Fibroblast of skin of back (primary cell): ENCODE data around the gene TMEM43. TPM values are rescaled to one million over a fixed set of nuclear protein-coding genes. Genes with fewer than 3 reads are reported as not detected.
"Not testable (repeated sequence)": the region's sequence is repeated elsewhere in the genome, so short reads cannot be mapped to it uniquely, and the experiment has no call there.

ENCODE experiments used
- DNase-seq: peaks from one replicate; pipeline ENCODE4 v3.0.0-alpha.2; 2013
- polyA plus RNA-seq, 2 experiments: library from polyadenylated mRNA; unstranded; fragments of 120-200 nt; gene quantifications; one replicate each; pipeline ENCODE4 v1.2.1, GENCODE V29; 2013; ENCODE audit not compliant: insufficient read length in 2 of 2

Gene TMEM43, protein sequence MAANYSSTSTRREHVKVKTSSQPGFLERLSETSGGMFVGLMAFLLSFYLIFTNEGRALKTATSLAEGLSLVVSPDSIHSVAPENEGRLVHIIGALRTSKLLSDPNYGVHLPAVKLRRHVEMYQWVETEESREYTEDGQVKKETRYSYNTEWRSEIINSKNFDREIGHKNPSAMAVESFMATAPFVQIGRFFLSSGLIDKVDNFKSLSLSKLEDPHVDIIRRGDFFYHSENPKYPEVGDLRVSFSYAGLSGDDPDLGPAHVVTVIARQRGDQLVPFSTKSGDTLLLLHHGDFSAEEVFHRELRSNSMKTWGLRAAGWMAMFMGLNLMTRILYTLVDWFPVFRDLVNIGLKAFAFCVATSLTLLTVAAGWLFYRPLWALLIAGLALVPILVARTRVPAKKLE
- 105 TPM for polyA plus RNA-seq (2013, experiment 1 of 2; ENCODE audit: insufficient read length)
- polyA plus RNA-seq (2013, experiment 2 of 2; ENCODE audit: insufficient read length) = 89.0 TPM

DNA sequence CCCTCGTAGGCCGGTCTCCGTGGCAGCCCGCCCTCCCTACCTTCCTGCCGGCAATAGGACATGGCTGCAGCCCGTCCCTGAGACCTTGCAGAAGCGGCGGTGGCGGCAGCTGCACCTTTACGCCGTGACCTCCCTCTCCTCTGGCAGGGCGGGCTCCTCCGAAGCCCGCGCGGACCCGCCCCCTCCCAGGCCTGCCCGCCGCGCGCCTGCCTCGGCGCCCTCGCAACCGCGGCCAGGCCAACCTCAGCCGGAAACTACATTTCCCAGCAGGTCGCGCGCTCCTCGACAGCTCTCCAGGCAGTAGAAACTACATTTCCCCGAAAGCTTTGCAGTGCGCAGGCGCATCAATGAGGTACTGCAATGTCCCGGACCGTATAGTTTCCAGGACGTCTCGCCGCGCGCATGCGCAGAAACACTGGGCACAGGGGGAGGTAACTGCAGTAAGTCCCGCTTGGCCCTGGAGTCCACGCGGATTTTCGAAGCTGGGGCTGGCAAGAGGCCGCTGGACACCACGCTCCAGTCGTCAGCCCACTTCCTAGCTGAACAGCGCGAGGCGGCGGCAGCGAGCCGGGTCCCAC is at the start of gene TMEM43, which contains the start of gene CHCHD4:
Gene TMEM43 (plus strand): TSS at position 438 of the 578 bp plus-strand sequence. CDS start 142 bp downstream, outside the sequence.
Gene CHCHD4 (minus strand): TSS at position 256 of the 578 bp plus-strand sequence. CDS start 194 bp downstream, at position 62.
- DNase-seq = peak; percentile 99

DNA sequence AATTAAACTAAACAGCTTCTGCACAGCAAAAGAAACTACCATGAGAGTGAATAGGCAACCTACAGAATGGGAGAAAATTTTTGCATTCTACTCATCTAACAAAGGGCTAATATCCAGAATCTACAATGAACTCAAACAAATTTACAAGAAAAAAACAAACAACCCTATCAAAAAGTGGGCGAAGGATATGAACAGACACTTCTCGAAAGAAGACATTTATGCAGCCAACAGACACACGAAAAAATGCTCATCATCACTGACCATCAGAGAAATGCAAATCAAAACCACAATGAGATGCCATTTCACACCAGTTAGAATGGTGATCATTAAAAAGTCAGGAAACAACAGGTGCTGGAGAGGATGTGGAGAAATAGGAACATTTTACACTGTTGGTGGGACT is 49.6 kb upstream of the TMEM43 start:
- not testable (repeated sequence) for DNase-seq

DNA sequence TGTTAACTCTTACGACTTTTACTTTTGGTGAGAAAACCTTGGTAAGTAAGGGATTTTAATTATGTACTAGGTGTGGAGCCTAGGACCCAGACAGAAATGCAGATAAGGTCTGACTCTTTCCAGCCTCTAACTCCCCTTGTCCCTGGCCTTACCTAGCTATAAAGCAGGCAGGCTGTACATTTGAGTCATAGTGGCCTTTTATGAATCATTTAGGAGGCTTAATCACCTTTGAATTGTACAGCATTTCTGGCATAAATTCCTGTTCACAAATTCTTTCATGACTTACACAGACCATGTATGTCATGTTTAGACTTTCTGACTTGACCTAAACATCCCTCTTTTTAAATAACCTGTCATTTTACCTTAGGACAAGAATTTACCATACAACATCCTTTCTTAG is 47.5 kb upstream of the TMEM43 start:
- no peak for DNase-seq

DNA sequence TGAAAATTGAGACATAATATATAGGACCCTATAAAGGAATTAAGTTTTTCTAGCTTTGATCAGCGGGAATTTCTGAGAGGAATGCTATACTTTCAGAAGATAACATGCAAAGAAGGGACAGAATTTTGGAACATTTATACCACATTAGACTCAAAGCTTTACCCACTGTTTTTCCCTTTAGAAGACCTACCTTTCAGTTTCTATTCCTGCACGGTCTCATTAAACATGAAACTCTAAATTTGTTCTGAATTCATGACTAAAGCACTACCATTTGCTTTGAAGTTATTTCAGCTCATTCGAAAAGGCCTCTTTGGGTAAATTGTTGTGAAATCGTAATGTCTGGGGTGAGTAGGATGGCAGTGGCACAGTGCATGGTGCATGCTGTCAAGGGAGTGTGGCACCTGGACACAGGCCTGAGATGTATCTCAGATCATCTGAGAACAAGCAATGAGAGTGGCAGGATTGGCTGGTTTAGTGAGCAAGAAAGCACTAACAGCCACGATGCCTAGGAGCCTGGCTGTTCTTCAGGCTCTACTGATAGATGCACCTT is 42.7 kb upstream of the TMEM43 start:
- no peak for DNase-seq

DNA sequence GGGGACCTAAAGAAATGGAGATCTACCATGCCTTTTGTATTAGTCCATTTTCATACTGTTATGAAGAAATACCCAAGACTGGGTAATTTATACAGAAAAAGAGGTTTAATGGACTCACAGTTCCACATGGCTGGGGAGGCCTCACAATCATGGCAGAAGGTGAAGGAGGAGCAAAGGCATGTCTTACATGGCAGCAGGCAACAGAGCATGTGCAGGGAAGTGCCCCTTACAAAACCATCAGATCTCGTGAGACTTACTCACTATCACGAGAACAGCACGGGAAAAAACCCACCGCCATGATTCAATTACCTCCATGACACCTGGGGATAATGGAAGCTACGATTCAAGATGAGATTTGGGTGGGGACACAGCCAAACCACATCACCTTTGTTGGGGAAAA is 37.4 kb upstream of the TMEM43 start:
- DNase-seq = not testable (repeated sequence)

DNA sequence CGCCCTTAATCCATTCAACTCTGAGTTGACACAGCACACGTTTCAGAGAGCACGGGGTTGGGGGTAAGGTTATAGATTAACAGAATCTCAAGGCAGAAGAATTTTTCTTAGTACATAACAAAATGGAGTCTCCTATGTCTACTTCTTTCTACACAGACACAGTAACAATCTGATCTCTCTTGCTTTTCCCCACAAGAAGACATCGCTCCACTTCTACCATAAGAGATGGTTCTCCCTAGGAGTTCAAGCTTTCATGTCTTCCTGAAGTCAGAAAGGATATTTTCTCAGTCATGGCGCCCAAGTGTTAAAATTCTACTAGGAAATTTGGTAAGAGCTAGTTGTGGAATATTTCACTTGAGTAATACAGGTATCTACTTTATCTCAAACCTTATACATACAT is 32.9 kb upstream of the TMEM43 start:
- not testable (repeated sequence) for DNase-seq

DNA sequence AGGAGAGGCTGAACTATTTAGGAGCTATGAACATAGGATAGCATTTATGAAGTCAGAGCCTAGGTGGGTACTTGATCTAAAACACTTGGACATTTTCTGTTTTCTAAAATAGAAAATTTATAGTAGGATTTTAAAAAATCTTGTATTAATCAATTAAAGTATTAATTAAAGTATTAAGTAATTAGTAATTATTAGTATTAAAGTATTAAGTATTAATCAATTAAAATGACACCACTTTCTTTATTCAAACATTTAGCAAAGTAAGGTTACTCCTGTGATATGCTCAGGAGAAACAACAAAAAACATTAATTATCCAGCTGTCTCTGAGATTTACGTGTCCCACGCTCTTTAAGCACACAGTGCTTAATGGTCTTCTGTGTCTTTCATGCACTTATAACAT is 32.4 kb upstream of the TMEM43 start:
- no peak for DNase-seq

DNA sequence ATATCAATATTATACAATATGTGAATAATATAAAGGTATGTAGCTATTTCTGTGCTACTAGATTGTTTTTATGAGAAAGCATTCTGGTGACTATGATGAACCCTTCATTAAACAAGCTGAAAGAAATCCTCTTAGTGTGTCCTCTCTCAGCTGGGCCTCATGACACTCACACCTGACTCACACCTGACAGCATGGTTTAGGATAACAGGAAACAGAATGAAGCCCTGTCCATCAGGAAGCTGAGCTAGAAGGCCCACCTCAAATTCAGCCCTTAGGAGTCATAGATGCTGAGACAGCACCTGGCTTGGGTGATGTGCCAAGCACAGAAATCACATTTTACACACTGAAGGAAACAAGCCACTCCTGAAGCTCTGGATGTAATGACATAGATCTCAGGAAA is 31.0 kb upstream of the TMEM43 start:
- DNase-seq = no peak

DNA sequence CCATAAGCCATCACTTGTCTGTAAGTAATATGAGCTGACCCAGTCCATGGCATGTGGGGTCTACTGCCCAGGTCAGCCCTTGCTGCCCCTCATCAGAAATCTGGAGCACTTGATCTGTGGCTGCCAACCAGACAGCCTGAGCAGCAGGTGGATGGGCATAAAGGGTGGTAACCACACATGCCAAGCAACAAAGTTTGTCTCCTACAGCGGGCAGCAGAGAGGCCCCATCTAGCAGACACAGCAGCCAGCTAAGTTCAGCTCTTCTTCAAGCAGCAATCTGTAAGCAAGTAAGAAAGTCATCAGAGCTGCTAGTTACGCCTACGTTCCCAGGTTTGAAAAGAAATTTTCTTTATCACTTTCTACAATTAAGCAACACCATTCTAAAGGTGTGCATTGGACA is 28.1 kb upstream of the TMEM43 start:
- DNase-seq = no peak

DNA sequence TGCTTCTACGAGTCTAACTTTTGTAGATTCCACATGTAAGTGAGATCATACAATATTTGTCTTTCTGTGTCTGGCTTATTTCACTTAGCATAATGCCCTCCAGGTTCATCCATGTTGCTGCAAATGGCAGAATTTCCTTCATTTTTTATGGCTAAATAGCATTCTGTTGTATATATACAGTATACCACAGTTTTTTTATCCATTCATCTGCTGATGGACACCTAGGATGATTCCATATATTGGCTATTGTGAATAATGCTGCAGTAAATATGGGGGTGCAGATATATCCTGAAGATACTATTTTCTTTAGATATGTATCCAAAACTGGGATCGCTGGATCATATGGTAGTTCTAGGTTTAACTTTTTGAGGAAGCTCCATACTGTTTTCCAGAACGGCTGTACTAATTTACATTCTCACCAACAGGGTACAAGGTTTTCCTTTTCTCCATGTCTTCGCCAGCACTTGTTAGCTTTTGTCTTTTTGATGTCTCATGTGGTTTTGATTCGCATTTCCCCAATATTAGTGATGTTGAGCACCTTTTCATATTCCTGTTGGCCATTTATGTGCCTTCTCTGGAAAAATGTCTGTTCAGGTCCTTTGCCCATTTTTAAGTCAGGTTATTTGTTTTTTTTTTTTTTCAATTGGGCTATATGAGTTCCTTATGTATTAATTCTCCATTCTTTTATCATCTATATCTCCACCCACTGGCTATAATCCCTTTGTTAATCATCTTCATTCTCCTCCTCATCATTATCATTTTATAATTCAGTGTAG is 27.0 kb upstream of the TMEM43 start:
- no peak for DNase-seq

DNA sequence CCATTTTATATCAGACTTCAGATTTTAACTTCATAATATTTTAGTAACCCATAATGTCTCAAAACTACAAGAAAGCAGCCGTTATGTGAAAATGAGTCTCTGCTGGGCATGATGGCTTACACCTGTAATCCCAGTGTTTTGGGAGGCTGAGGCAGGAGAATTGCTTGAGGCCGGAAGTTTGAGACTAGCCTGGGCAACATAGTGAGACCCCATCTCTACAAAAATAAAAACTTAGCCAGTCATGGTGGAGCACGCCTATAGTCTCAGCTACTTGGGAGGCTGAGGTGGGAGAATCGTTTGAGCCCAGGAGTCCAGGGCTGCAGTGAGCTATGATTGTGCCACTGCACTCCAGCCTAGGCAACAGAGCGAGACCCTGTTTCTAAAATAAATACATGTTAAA is 15.0 kb upstream of the TMEM43 start:
- DNase-seq = not testable (repeated sequence)

DNA sequence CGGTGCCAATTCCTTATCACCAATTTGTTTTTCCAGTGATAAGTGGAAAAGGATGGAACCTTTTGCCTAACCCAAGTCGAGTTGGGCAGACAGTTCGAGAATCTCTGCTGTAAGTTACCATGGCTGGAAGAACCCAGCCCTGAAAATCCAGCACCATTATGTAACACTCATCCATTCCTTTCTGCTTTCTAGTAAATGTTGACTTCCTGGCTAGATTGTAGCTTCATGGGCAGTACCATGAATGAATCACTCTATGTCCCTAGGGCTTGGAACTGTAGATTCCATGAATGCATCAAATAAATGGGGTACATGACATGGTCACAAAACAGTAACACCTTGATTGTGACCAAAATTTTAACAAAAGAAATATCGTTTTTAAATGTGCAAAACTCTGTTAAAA is 14.2 kb upstream of the TMEM43 start:
- peak; percentile 19 for DNase-seq

DNA sequence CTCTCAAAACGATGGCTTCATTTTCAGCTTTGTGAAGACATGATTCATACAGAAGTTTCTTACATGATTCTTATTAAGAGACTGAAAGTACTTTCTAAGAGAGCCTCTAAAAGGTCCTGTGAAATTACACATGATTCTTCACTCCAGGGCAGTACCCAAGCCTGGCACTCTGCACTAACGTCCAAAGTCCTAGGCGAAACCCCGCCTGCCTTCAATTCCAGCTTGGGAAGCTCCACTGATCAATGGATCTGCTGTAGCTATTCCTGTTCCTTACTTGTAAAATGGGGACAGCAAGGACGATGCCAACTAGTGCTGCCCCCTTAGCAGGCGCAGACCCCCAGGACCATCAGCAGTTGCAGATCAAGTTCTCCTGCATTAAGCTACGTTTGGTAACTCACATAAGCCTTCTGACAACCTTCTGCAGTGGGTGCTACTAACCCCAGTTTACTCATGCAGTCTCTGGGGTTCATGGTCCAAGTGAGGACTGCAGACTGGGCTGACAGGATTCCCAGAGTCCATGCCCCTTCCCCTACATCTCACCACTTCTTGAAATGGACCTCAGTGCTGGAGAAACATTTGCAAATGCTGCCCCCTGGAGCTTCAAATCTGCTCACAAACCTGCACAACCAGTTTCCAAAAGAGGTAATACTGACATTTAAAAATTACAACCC is 10.8 kb upstream of the TMEM43 start:
- no peak for DNase-seq

DNA sequence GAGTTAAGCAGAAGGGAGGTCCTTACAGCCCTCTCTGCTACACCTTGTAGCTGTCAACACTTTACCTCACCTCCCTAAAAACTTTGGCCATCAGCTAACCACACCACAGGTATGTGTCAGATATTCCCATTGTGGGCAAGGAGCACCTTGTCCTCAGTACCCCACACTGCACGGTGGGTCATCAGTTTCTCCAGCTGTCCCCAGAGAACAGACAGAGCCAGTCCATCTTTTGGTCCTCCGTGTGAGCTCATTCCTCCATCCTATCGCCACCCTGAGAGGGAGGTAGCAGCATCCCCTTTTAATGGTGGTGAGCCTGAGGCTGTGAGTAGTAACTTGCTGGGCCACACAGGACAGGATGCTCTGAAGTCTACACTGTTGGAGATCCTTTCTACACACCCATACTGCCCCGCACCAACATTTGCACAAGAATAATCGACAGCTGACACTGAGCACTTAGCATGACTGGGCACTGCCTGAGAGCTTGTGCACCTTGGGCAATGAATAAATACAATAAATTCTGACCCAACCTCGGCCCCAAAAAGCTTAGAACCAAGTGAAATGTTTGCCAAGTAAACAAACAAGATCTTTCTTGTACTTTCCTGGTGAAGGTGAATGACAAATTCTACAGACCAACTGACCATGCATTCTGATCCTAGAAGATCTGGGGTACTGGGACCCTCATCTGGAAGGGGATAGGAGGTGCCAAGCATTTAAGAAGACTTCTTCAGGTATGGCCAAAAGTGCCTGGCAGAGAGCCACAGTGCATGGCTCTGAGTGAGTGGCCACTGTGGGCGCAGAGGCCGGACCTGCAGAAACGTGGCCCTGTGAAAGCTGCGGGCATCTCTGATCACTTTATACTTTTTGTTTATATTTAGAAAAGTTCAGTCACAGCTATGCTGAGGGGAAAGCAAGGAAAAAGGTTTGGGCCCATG is 7.1 kb upstream of the TMEM43 start:
- DNase-seq = no peak

DNA sequence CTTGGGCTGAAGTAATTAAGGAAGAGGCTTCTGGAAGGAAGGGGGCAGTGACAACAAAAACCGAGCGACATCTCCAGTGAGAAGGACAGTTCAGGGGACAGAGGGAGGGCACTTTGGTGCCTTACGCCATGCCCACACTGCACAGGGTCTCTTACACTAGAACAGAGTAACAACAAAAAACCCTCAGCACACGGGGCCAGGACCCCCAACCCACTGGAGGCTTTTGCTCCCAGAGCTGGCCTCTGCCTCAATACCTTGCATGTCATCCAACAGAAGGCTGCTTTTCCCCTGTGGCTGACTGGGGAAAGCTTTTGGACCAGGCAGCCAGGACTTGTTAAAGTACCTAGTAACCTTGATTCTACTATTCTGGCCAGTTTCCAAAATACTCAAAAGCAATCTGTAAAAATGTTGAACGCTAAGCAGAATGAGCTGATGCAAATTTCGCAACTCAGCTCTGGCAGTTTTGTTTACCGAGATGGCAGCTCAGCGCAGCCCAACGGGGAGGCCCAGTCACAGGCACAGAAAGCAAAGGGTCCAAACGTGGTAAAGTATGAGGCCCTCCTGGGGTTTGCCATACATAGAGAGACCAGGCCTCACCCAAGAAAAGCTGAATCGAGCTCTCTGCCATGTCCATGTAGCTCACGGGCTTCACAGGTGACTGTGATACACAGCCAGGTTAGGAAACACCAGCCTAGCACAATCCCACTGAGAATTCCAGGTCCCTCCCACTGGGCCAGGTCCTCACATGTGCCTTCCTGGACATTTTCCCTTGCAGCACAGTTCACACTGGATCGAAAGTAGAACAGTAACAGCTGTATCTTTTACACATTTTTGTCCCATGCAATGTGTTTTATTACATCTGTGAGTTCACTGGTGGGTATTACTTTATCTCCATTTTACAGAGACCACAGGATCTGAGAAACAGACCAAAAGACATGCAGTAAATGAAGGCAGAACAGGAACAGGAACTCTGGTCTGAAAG is 6.2 kb upstream of the TMEM43 start:
- DNase-seq = no peak

DNA sequence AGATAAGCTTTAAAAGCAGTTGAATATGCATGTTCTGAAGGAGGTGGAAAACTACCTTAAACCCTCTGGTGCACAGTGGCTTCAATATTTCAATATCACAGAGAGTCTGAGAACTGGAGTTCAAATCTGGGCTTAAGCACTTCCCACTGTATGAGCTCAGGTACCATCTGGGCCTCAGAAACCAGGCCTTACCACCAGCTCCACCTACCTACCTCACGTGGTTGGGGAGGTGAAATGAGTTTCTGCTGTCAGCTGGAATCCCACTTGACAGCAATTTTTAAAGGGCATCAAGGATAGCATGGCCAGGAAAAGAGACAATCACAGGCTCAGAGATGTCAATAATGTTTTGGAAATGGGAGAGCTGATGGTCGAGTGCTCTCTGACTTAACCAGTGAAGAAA is 5.2 kb upstream of the TMEM43 start:
- no peak for DNase-seq

DNA sequence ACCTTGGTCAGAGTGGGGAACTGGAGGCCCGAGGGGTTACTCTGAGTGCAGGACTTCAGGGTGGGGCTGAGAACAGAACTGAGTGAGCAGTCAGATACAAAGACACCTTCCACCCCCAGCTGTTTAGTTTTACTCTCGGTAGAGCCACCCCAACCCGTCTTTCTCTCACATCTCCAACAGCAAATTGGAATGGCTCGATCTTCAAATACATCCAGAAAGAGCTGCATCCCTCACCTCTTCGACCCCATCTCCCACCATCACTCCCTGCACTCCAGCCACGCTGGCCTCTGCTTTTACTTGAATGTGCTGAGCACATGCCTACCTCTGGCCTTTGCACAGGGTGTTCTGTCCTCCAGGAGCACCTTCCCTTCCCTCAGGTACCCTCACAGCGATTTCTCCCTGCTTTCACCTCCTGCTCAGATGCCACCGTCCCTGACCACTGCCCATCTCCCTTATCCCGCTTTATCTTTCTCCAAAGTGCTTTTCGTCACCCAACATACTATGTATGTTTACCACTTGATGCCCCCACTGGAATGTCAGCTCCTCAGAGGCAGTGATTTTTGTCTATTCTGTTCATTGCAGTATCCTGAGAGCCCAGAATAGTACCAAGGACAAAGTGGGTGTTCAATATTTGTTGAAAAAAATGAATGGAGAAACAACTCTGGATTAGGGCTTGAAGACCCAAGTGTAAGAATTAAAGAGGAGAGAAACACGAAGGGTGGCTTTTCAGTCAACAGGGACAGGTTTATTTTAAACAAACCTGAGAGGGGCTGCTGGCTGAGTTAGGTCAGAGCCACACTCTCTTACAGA is 4.5 kb upstream of the TMEM43 start:
- no peak for DNase-seq

DNA sequence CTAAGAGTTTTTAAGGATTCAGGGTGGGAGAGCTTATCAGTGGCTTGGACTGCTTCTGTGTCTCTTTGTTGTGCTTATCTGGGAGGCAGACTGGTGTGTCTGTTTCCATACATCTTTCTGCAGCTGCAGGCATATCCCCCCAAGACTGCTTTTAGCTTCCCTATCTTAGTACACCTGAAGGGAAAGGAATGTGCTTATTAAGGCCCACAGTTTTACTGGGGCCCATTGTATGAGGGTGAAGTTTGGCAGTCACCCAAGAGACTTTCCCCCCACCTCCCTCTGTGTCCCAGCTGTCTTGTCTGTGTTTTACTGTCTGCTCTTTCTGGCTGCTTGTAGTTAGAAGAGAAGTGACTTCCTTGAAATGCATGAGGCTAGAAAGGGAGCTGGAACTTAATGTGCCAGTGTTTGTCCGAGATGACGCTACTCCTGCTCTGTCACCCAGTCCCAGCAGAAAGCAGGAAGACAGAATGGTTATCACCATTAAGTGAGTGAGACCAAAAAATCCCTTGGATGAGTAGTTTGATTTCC is 3.9 kb upstream of the TMEM43 start:
- DNase-seq = not testable (repeated sequence)

DNA sequence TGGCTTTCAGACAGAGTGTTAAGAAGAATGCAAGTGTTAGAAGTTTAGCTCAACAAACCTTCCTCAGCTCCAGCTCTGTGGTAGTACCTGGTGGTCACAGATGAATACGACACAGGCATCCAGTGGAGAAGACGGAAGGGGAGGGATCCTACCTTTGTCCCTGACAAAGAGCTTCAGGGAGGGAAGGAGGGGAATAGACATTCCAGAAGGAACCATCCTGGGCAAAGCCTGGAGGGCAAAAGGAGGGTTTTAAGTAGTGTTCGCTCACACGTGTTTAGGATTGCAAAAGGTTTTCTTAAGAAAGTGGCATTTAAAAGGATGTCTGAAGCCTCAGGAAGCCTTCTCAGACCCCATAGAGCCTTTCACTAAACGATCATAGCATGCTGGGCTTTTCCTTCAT is 3.0 kb upstream of the TMEM43 start:
- DNase-seq = no peak
